ENCODE measurements around the gene OR4A47. TPM values are rescaled to one million over a fixed set of nuclear protein-coding genes. Genes with fewer than 3 reads are reported as not detected.
"Not testable (repeated sequence)": the region's sequence is repeated elsewhere in the genome, so short reads cannot be mapped to it uniquely, and the experiment has no call there.

Gene OR4A47
- total RNA-seq, result not detected in 2 replicates

- intact Hi-C loops (cut with micrococcal nuclease), result not testable (repeated sequence)
Observed at GRCh38 chr11:48488493-48488892, at the start of gene OR4A47. OR4A47 (plus strand) TSS chr11:48488793; CDS start chr11:48488793, 0 bp downstream.

- intact Hi-C loops (cut with micrococcal nuclease), result not testable (repeated sequence)
Observed at GRCh38 chr11:48455909-48456308, 32.7 kb upstream of the OR4A47 start.

- intact Hi-C loops (cut with micrococcal nuclease), result not testable (repeated sequence)
Observed at GRCh38 chr11:48473966-48474365, 14.6 kb upstream of the OR4A47 start.

- intact Hi-C loops (cut with micrococcal nuclease), result not testable (repeated sequence)
Observed at GRCh38 chr11:48474703-48475102, 13.9 kb upstream of the OR4A47 start.

GRCh38 chr11:48506169-48506568 is 17.6 kb downstream of the OR4A47 start:
- intact Hi-C loops (cut with micrococcal nuclease), result not testable (repeated sequence)

GRCh38 chr11:48538991-48539390 is 50.4 kb downstream of the OR4A47 start:
- intact Hi-C loops (cut with micrococcal nuclease), result no loop called here

Other genes starting within 250 kb of the OR4A47 start
- not detected in 2 replicates for gene OR4X2, start 243.7 kb upstream of the OR4A47 start, total RNA-seq
- gene OR4X1, start 224.9 kb upstream of the OR4A47 start, total RNA-seq, result not detected in 2 replicates
- not detected in 2 replicates for gene OR4S1, start 182.6 kb upstream of the OR4A47 start, total RNA-seq
- gene OR4C3, start 163.9 kb upstream of the OR4A47 start, total RNA-seq, result not detected in 2 replicates
- not detected in 2 replicates for gene OR4C5, start 122.3 kb upstream of the OR4A47 start, total RNA-seq

Measured in T-helper 2 cell treated with Interferon-gamma antibody and Interleukin-4, amounts not matched to agents 100 ng/mL and 5 ng/mL, for 36 hours (primary cell).